ENCODE data around the gene UBE3B.

GRCh38 chr12:109444259-109444658, 33.2 kb upstream of the UBE3B start:
- TF ChIP-seq, protein P1, sequence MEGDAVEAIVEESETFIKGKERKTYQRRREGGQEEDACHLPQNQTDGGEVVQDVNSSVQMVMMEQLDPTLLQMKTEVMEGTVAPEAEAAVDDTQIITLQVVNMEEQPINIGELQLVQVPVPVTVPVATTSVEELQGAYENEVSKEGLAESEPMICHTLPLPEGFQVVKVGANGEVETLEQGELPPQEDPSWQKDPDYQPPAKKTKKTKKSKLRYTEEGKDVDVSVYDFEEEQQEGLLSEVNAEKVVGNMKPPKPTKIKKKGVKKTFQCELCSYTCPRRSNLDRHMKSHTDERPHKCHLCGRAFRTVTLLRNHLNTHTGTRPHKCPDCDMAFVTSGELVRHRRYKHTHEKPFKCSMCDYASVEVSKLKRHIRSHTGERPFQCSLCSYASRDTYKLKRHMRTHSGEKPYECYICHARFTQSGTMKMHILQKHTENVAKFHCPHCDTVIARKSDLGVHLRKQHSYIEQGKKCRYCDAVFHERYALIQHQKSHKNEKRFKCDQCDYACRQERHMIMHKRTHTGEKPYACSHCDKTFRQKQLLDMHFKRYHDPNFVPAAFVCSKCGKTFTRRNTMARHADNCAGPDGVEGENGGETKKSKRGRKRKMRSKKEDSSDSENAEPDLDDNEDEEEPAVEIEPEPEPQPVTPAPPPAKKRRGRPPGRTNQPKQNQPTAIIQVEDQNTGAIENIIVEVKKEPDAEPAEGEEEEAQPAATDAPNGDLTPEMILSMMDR (IDR thresholded peaks at IDR 0.05) = no peak
- TF ChIP-seq POLR2A (IDR thresholded peaks at IDR 0.05) = no peak
